Spleen (tissue), 11 donors: ENCODE measurements around the gene STK33. TPM values are rescaled to one million over a fixed set of nuclear protein-coding genes. Genes with fewer than 3 reads are reported as not detected.

Source experiments
- DNase-seq: peaks from one replicate; pipeline ENCODE4 v3.0.0-alpha.2; 2020
- H3K27ac ChIP-seq, 8 donors: fragments of 200-600 bp; sonication (generic) in 7 of 8; 1 replicate in 4 of 8; 2 replicates in 4 of 8; pipeline versions ENCODE4 v1.5.0 to v1.8.0; 2016 to 2021; ENCODE audit warnings: inconsistent platforms in 4 of 8, mild to moderate bottlenecking in 4 of 8, moderate library complexity in 1 of 8
- H3K27me3 ChIP-seq, 7 donors: fragments of 200-600 bp; sonication (generic) in 6 of 7; replicated peaks in 1 of 7; 1 replicate in 4 of 7; 2 replicates in 3 of 7; pipeline versions ENCODE4 v1.5.0 to v1.8.0; 2016 to 2021; ENCODE audit warnings: inconsistent platforms in 3 of 7, mild to moderate bottlenecking in 1 of 7
- H3K36me3 ChIP-seq, 6 donors: fragments of 200-600 bp; sonication (generic) in 5 of 6; 1 replicate in 4 of 6; 2 replicates in 2 of 6; pipeline versions ENCODE4 v1.5.0 to v1.8.0; 2016 to 2021; ENCODE audit warnings: inconsistent platforms in 2 of 6
- H3K4me1 ChIP-seq, 6 donors: fragments of 200-600 bp; sonication (generic) in 5 of 6; 1 replicate in 3 of 6; 2 replicates in 3 of 6; pipeline versions ENCODE4 v1.5.0 to v1.8.0; 2016 to 2021; ENCODE audit warnings: inconsistent platforms in 3 of 6
- H3K4me3 ChIP-seq, 8 donors: fragments of 200-600 bp; sonication (generic) in 7 of 8; 1 replicate in 4 of 8; 2 replicates in 4 of 8; pipeline versions ENCODE4 v1.5.0 to v1.8.0; 2016 to 2021; ENCODE audit warnings: inconsistent platforms in 4 of 8, mild to moderate bottlenecking in 4 of 8, moderate library complexity in 2 of 8
- H3K9me3 ChIP-seq, 8 donors: fragments of 200-600 bp; sonication (generic) in 7 of 8; 1 replicate in 4 of 8; 2 replicates in 4 of 8; pipeline versions ENCODE4 v1.5.0 to v1.8.0; 2016 to 2021; ENCODE audit warnings: inconsistent platforms in 4 of 8
- CTCF ChIP-seq, 11 experiments: fragments of 200-600 bp in 7 of 11; fragments of 450-650 bp in 4 of 11; sonication (generic) in 4 of 11; IDR thresholded peaks in 8 of 11; conservative IDR thresholded peaks in 3 of 11; 1 replicate in 7 of 11; 2 replicates in 4 of 11; pipeline versions ENCODE4 v1.4.0 to v1.8.0; 2016 to 2021; ENCODE audit warnings: antibody characterized with exemption in 11 of 11, inconsistent platforms in 4 of 11, mild to moderate bottlenecking in 1 of 11
- POLR2A ChIP-seq, 3 donors: fragments of 450-650 bp; IDR thresholded peaks; one replicate each; pipeline ENCODE4 v1.5.1; 2017; ENCODE audit warnings: antibody characterized with exemption in 3 of 3, mild to moderate bottlenecking in 1 of 3
- POLR2AphosphoS5 ChIP-seq, 3 donors: sonication (generic); formaldehyde crosslinking; IDR thresholded peaks; one replicate each; pipeline ENCODE4 v1.5.1; 2017; ENCODE audit warnings: antibody characterized with exemption in 3 of 3
- WGBS, 5 donors: extraction: QIAGEN DNeasy Blood & Tissue Kit in 3 of 5; methylation state at CpG; one replicate each; pipeline versions ENCODE4 v1.1.5 to v1.1.7; 2013 to 2018; 5-methylcytosine and 5-hydroxymethylcytosine counted together
- intact Hi-C: fragments of 100-400 bp; cut with DNase I; formaldehyde crosslinking; loops from one replicate; pipeline ENCODE4 v1.15.0; 2023; ENCODE audit warnings: low total_unique reads
- polyA plus RNA-seq, 3 donors: library from polyadenylated mRNA; stranded (reverse); fragments of 200-250 nt; gene quantifications; one replicate each; pipeline ENCODE4 v1.2.1, GENCODE V29; 2013
- total RNA-seq, 7 donors: library from RNA; depleted of rRNA in 3 of 7; stranded (reverse); fragments of >200 nt in 3 of 7; fragmentation: NEBNext Ultra II Directional in 4 of 7; extraction: Animal tissue kit (Norgen Biotek cat#: 25700) in 4 of 7; gene quantifications; one replicate each; pipeline versions ENCODE4 v1.1.0 to v1.2.1, GENCODE V29; 2016 to 2021
- donor health status: healthy with polysubstance abuse.
- donor health status: DM: no; HTN: no; CAD: no; lungs with moderate emphysema.
- donor health status: DM: no; HTN: no; CAD: no.
- donor health status: Bipolar disorder and iron deficiency.
- donor health status: healthy.
- donor health status: DM: no; HTN: no; CAD: no.
- donor health status: DM: yes; HTN: yes; CAD: no.

STK33 gene
- total and polyA plus RNA-seq, 10 donors: 1.6 to 8.1 (median 3.8) TPM

GRCh38 chr11:8352876-8353505 lies 241.0 kb downstream of the STK33 start:
- WGBS, 5 donors: 78 to 87% (median 81%) methylated on average over 8 to 13 of the region's 13 CpGs
- TF ChIP-seq POLR2A (IDR thresholded peaks at IDR 0.05) (no peak), CTCF (IDR thresholded peaks at IDR 0.05 in 8 of 11, conservative IDR thresholded peaks at IDR 0.05 in 3 of 11) (no peak), POLR2AphosphoS5 (IDR thresholded peaks at IDR 0.05) (no peak)
- peak; percentile 58 for DNase-seq

GRCh38 chr11:8352103-8352875 lies 241.7 kb downstream of the STK33 start:
- intact Hi-C loops: no loop called here
- Histone ChIP-seq H3K4me1 (peaks cover 0 to 25% (median 8%) of the 10 kb centered on the region in 6 donors), H3K4me3 (no peak overlapping the region), H3K27me3 (peaks cover 0 to 31% (median 5%) of the 10 kb centered on the region in 7 donors), H3K27ac (no peak overlapping the region), H3K36me3 (no peaks in the 10 kb centered on the region), H3K9me3 (peaks cover 0 to 9% (median 0%) of the 10 kb centered on the region in 8 donors)
- WGBS, 5 donors: 84 to 93% (median 89%) methylated on average over 4 of the region's 4 CpGs
- TF ChIP-seq POLR2AphosphoS5 (IDR thresholded peaks at IDR 0.05): no peak
- no peak for TF ChIP-seq POLR2A (IDR thresholded peaks at IDR 0.05)
- TF ChIP-seq CTCF (IDR thresholded peaks at IDR 0.05 in 8 of 11, conservative IDR thresholded peaks at IDR 0.05 in 3 of 11): no peak
- DNase-seq: no peak

More at GRCh38 chr11:8352876-8353505, 241.0 kb downstream of the STK33 start:
- peaks cover 0 to 25% (median 8%) of the 10 kb centered on the region in 6 donors for H3K4me1 ChIP-seq
- intact Hi-C loops: no loop called here
- no peaks in the 10 kb centered on the region for H3K36me3 ChIP-seq
- H3K9me3 ChIP-seq: peaks cover 0 to 8% (median 0%) of the 10 kb centered on the region in 8 donors
- H3K4me3 ChIP-seq: no peak overlapping the region
- peaks cover 0 to 31% (median 5%) of the 10 kb centered on the region in 7 donors for H3K27me3 ChIP-seq
- H3K27ac ChIP-seq: no peak overlapping the region

- Histone ChIP-seq H3K36me3 (no peaks in the 10 kb centered on the region), H3K4me3 (no peak overlapping the region), H3K27ac (no peak overlapping the region), H3K9me3 (peaks cover 0 to 9% (median 0%) of the 10 kb centered on the region in 8 donors), H3K27me3 (peaks cover 0 to 31% (median 5%) of the 10 kb centered on the region in 7 donors), H3K4me1 (peaks cover 0 to 19% (median 8%) of the 10 kb centered on the region in 6 donors)
- DNase-seq: no peak
- 77 to 89% (median 88%) methylated on average over 5 to 8 of the region's 8 CpGs for WGBS, 5 donors
- intact Hi-C loops: no loop called here
- TF ChIP-seq POLR2A (IDR thresholded peaks at IDR 0.05) (no peak), POLR2AphosphoS5 (IDR thresholded peaks at IDR 0.05) (no peak), CTCF (IDR thresholded peaks at IDR 0.05 in 8 of 11, conservative IDR thresholded peaks at IDR 0.05 in 3 of 11) (no peak)
These were observed 242.8 kb downstream of the STK33 start for GRCh38 chr11:8351223-8351622.

- peaks cover 0 to 9% (median 0%) of the 10 kb centered on the region in 8 donors for H3K9me3 ChIP-seq
- intact Hi-C loops: no loop called here
- TF ChIP-seq POLR2A (IDR thresholded peaks at IDR 0.05) (no peak), POLR2AphosphoS5 (IDR thresholded peaks at IDR 0.05) (no peak), CTCF (IDR thresholded peaks at IDR 0.05 in 8 of 11, conservative IDR thresholded peaks at IDR 0.05 in 3 of 11) (no peak)
- H3K4me1 ChIP-seq: peaks cover 0 to 9% (median 8%) of the 10 kb centered on the region in 6 donors
- H3K36me3 ChIP-seq: no peaks in the 10 kb centered on the region
- DNase-seq: no peak
- no peak overlapping the region for H3K27ac ChIP-seq
- H3K27me3 ChIP-seq: peaks cover 0 to 5% (median 0%) of the 10 kb centered on the region in 7 donors
- no peak overlapping the region for H3K4me3 ChIP-seq
- WGBS, 5 donors: 89 to 98% (median 95%) methylated on average over 2 of the region's 2 CpGs
These were observed 246.1 kb downstream of the STK33 start for GRCh38 chr11:8347978-8348377.
